GM21367 (cell line): ENCODE measurements around the gene KANSL2.
A peak's percentile ranks its signal among the peaks of the same experiment; 100 is the strongest.
"Not testable (repeated sequence)": the region's sequence is repeated elsewhere in the genome, so short reads cannot be mapped to it uniquely, and the experiment has no call there.

Experiments
- ATAC-seq: cut with Tn5 transposase; IDR thresholded peaks from one replicate; pipeline ENCODE4 v1.9.1; 2021; ENCODE audit not compliant: unreplicated experiment

Gene KANSL2

GRCh38 chr12:48681710-48682532 is at the start of gene KANSL2:
Gene KANSL2 (minus strand): TSS chr12:48682238. CDS start chr12:48681632, 606 bp downstream.
- ATAC-seq, result peak; percentile 98

- ATAC-seq, result no peak
Measured at GRCh38 chr12:48728807-48729206, 46.8 kb upstream of the KANSL2 start.

GRCh38 chr12:48720737-48721136 is 38.7 kb upstream of the KANSL2 start:
- not testable (repeated sequence) for ATAC-seq

- not testable (repeated sequence) for ATAC-seq
Measured at GRCh38 chr12:48720171-48720570, 38.1 kb upstream of the KANSL2 start.

- not testable (repeated sequence) for ATAC-seq
Measured at GRCh38 chr12:48719002-48719401, 37.0 kb upstream of the KANSL2 start.

- ATAC-seq, result no peak
Measured at GRCh38 chr12:48717252-48717695, 35.2 kb upstream of the KANSL2 start.

GRCh38 chr12:48716493-48717251 is 34.6 kb upstream of the KANSL2 start, which contains the start of gene CCNT1:
Gene CCNT1 (minus strand): TSS chr12:48716707. CDS start chr12:48716675, 32 bp downstream.
- ATAC-seq, result peak; percentile 96

- no peak for ATAC-seq
Measured at GRCh38 chr12:48716168-48716492, 34.1 kb upstream of the KANSL2 start.

- ATAC-seq, result no peak
Measured at GRCh38 chr12:48712209-48712608, 30.2 kb upstream of the KANSL2 start.

- not testable (repeated sequence) for ATAC-seq
Measured at GRCh38 chr12:48698822-48699221, 16.8 kb upstream of the KANSL2 start.

- ATAC-seq, result no peak
Measured at GRCh38 chr12:48696626-48697025, 14.6 kb upstream of the KANSL2 start.

GRCh38 chr12:48695859-48696258 is 13.8 kb upstream of the KANSL2 start:
- ATAC-seq, result no peak

GRCh38 chr12:48694038-48694437 is 12.0 kb upstream of the KANSL2 start:
- no peak for ATAC-seq

GRCh38 chr12:48693572-48693971 is 11.5 kb upstream of the KANSL2 start:
- ATAC-seq, result no peak

- ATAC-seq, result no peak
Measured at GRCh38 chr12:48691826-48692487, 9.9 kb upstream of the KANSL2 start.

GRCh38 chr12:48690990-48691389 is 9.0 kb upstream of the KANSL2 start:
- ATAC-seq, result no peak

- no peak for ATAC-seq
Measured at GRCh38 chr12:48690436-48690835, 8.4 kb upstream of the KANSL2 start.

- ATAC-seq, result no peak
Measured at GRCh38 chr12:48688836-48689235, 6.8 kb upstream of the KANSL2 start.

- ATAC-seq, result no peak
Measured at GRCh38 chr12:48687592-48687991, 5.6 kb upstream of the KANSL2 start.

GRCh38 chr12:48686615-48687334 is 4.7 kb upstream of the KANSL2 start:
- no peak for ATAC-seq
